Liver (tissue), 9 donors: ENCODE results near the gene KIF26B. TPM values are rescaled to one million over a fixed set of nuclear protein-coding genes. Genes with fewer than 3 reads are reported as not detected.

Experiments
- DNase-seq: peaks from one replicate; pipeline ENCODE4 v3.0.0-alpha.2; 2017; ENCODE audit warnings: low spot score
- H3K27ac ChIP-seq, 2 donors: one replicate each; pipeline ENCODE4 v1.7.0; 2013; ENCODE audit warnings: inconsistent platforms in 2 of 2, low read length in 2 of 2, control low read depth in 1 of 2, low read depth in 1 of 2, mild to moderate bottlenecking in 1 of 2
- H3K27me3 ChIP-seq, 4 donors: one replicate each; pipeline versions ENCODE4 v1.6.1 to v1.7.0; 2013; ENCODE audit warnings: low read length in 3 of 4, inconsistent platforms in 1 of 4, mild to moderate bottlenecking in 1 of 4, moderate library complexity in 1 of 4; ENCODE audit not compliant: control insufficient read depth in 4 of 4, insufficient read depth in 4 of 4
- H3K36me3 ChIP-seq, 4 donors: one replicate each; pipeline versions ENCODE4 v1.6.1 to v1.7.0; 2013; ENCODE audit warnings: low read length in 3 of 4, mild to moderate bottlenecking in 3 of 4, low read depth in 1 of 4, moderate library complexity in 1 of 4; ENCODE audit not compliant: control insufficient read depth in 4 of 4, insufficient read depth in 3 of 4
- H3K4me1 ChIP-seq, 4 donors: one replicate each; pipeline versions ENCODE4 v1.6.1 to v1.7.0; 2013; ENCODE audit warnings: low read length in 3 of 4, mild to moderate bottlenecking in 3 of 4, moderate library complexity in 1 of 4; ENCODE audit not compliant: control insufficient read depth in 4 of 4, insufficient read depth in 4 of 4
- H3K4me3 ChIP-seq, 3 donors: one replicate each; pipeline versions ENCODE4 v1.6.1 to v1.7.0; 2013; ENCODE audit warnings: low read length in 3 of 3, control low read depth in 1 of 3, low read depth in 1 of 3, mild to moderate bottlenecking in 1 of 3
- H3K9ac ChIP-seq, 2 donors: one replicate each; pipeline ENCODE4 v1.7.0; 2013; ENCODE audit warnings: low read length in 2 of 2, mild to moderate bottlenecking in 2 of 2, moderate library complexity in 2 of 2, control low read depth in 1 of 2, low read depth in 1 of 2
- H3K9me3 ChIP-seq, 4 donors: one replicate each; pipeline versions ENCODE4 v1.6.1 to v1.7.0; 2013; ENCODE audit warnings: low read length in 3 of 4; ENCODE audit not compliant: control insufficient read depth in 4 of 4
- CTCF ChIP-seq: fragments of 150-350 bp; IDR thresholded peaks from 2 replicates; pipeline ENCODE4 v1.5.1; 2017; ENCODE audit warnings: improper control_type of control experiment, low read depth, low read length; ENCODE audit not compliant: missing input control
- EGR1 ChIP-seq, 2 donors: IDR thresholded peaks; 2 replicates each; pipeline ENCODE4 v1.6.1; 2016 to 2018; ENCODE audit warnings: antibody characterized with exemption in 2 of 2, low read depth in 2 of 2
- FOXA2 ChIP-seq: IDR thresholded peaks from 2 replicates; pipeline ENCODE4 v1.6.1; 2016; ENCODE audit warnings: antibody characterized with exemption
- HNF4A ChIP-seq, 2 donors: conservative IDR thresholded peaks; 2 replicates each; pipeline ENCODE4 v1.6.1; 2016; ENCODE audit warnings: antibody characterized with exemption in 2 of 2, mild to moderate bottlenecking in 2 of 2
- HNF4G ChIP-seq: IDR thresholded peaks from 2 replicates; pipeline ENCODE4 v1.6.1; 2016; ENCODE audit warnings: antibody characterized with exemption
- JUND ChIP-seq, 2 donors: IDR thresholded peaks; 2 replicates each; pipeline ENCODE4 v1.6.1; 2016; ENCODE audit warnings: antibody characterized with exemption in 2 of 2
- NR2F2 ChIP-seq: IDR thresholded peaks from 2 replicates; pipeline ENCODE4 v1.6.1; 2016; ENCODE audit warnings: antibody characterized with exemption
- RAD21 ChIP-seq, 2 donors: IDR thresholded peaks; 2 replicates each; pipeline ENCODE4 v1.6.1; 2016; ENCODE audit warnings: antibody characterized with exemption in 2 of 2, mild to moderate bottlenecking in 2 of 2
- RXRA ChIP-seq, 2 donors: IDR thresholded peaks; 2 replicates each; pipeline ENCODE4 v1.6.1; 2017 to 2018; ENCODE audit warnings: antibody characterized with exemption in 2 of 2, mild to moderate bottlenecking in 1 of 2
- SP1 ChIP-seq: IDR thresholded peaks from 2 replicates; pipeline ENCODE4 v1.6.1; 2018; ENCODE audit warnings: antibody characterized with exemption, mild to moderate bottlenecking
- YY1 ChIP-seq: IDR thresholded peaks from 2 replicates; pipeline ENCODE4 v1.6.1; 2016; ENCODE audit warnings: antibody characterized with exemption, mild to moderate bottlenecking
- WGBS: extraction: QIAGEN DNeasy Blood & Tissue Kit; methylation state at CpG from one replicate; pipeline ENCODE4 v1.1.7; 2013; 5-methylcytosine and 5-hydroxymethylcytosine counted together
- polyA plus RNA-seq, 2 donors: library from polyadenylated mRNA; stranded (reverse) in 1 of 2; unstranded in 1 of 2; fragments of 200-250 nt in 1 of 2; fragments of >200 nt in 1 of 2; fragmentation: Nextera tagmentation in 1 of 2; extraction: Ambion mirVana in 1 of 2; gene quantifications; one replicate each; pipeline versions ENCODE4 v1.2.1 to v1.2.3, GENCODE V29; 2013 to 2015
- total RNA-seq, 2 donors: library from RNA; depleted of rRNA; stranded (reverse); fragments of >200 nt; gene quantifications; one replicate each; pipeline ENCODE4 v1.2.3, GENCODE V29; 2014
- TF ChIP-seq, protein P1 (sequence below): IDR thresholded peaks from 2 replicates; pipeline ENCODE4 v1.6.1; 2016; ENCODE audit warnings: antibody characterized with exemption
- TF ChIP-seq, protein P2 (sequence below): IDR thresholded peaks from 2 replicates; pipeline ENCODE4 v1.6.1; 2016; ENCODE audit warnings: antibody characterized with exemption, mild to moderate bottlenecking
- donor health status: healthy.
- donor health status: healthy.
- donor health status: healthy.
- donor health status: healthy.
- donor health status: healthy.

Gene KIF26B
- total and polyA plus RNA-seq, 4 donors: 0.10 to 1.7 (median 0.34) TPM

DNA sequence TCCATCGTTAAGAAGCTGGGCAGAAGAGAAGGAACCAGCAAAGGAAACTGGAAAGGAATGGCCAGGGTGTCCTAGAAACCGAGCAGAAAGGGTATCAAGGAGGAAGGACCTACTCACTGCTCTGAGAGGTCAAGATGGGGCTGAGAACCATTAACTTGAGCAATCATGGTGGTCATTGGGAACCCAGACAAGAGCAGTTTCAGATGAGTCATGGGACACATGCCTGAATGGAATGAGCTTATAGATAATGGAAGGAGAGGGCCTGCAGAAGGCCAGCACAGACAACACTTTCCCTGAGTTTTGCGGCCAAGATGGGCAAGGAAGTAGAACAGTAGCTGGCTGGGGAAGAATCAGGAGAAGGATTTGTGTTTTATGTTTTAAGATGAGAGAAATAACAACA lies 383.2 kb downstream of the KIF26B start:
- DNase-seq: no peak
- H3K4me1 ChIP-seq: no peaks in the 10 kb centered on the region
- 78% methylated on average over 3 of the region's 3 CpGs for WGBS
- H3K4me3 ChIP-seq: no peak overlapping the region
- no peaks in the 10 kb centered on the region for H3K36me3 ChIP-seq
- TF ChIP-seq, protein P1, sequence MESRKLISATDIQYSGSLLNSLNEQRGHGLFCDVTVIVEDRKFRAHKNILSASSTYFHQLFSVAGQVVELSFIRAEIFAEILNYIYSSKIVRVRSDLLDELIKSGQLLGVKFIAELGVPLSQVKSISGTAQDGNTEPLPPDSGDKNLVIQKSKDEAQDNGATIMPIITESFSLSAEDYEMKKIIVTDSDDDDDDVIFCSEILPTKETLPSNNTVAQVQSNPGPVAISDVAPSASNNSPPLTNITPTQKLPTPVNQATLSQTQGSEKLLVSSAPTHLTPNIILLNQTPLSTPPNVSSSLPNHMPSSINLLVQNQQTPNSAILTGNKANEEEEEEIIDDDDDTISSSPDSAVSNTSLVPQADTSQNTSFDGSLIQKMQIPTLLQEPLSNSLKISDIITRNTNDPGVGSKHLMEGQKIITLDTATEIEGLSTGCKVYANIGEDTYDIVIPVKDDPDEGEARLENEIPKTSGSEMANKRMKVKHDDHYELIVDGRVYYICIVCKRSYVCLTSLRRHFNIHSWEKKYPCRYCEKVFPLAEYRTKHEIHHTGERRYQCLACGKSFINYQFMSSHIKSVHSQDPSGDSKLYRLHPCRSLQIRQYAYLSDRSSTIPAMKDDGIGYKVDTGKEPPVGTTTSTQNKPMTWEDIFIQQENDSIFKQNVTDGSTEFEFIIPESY: no peak
- no peak for TF ChIP-seq HNF4A (conservative IDR thresholded peaks at IDR 0.05)
- TF ChIP-seq, protein P2, sequence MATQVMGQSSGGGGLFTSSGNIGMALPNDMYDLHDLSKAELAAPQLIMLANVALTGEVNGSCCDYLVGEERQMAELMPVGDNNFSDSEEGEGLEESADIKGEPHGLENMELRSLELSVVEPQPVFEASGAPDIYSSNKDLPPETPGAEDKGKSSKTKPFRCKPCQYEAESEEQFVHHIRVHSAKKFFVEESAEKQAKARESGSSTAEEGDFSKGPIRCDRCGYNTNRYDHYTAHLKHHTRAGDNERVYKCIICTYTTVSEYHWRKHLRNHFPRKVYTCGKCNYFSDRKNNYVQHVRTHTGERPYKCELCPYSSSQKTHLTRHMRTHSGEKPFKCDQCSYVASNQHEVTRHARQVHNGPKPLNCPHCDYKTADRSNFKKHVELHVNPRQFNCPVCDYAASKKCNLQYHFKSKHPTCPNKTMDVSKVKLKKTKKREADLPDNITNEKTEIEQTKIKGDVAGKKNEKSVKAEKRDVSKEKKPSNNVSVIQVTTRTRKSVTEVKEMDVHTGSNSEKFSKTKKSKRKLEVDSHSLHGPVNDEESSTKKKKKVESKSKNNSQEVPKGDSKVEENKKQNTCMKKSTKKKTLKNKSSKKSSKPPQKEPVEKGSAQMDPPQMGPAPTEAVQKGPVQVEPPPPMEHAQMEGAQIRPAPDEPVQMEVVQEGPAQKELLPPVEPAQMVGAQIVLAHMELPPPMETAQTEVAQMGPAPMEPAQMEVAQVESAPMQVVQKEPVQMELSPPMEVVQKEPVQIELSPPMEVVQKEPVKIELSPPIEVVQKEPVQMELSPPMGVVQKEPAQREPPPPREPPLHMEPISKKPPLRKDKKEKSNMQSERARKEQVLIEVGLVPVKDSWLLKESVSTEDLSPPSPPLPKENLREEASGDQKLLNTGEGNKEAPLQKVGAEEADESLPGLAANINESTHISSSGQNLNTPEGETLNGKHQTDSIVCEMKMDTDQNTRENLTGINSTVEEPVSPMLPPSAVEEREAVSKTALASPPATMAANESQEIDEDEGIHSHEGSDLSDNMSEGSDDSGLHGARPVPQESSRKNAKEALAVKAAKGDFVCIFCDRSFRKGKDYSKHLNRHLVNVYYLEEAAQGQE: no peak
- TF ChIP-seq JUND (IDR thresholded peaks at IDR 0.05): no peak
- no peak for TF ChIP-seq HNF4G
- TF ChIP-seq CTCF: no peak
- no peak for TF ChIP-seq FOXA2
- TF ChIP-seq RXRA (IDR thresholded peaks at IDR 0.05): no peak
- no peak for TF ChIP-seq YY1
- no peak overlapping the region for H3K27ac ChIP-seq
- no peak overlapping the region for H3K9ac ChIP-seq
- H3K9me3 ChIP-seq: no peaks in the 10 kb centered on the region
- no peaks in the 10 kb centered on the region for H3K27me3 ChIP-seq

GRCh38 chr1:245538671-245539070 lies 383.9 kb downstream of the KIF26B start:
- WGBS: 95% methylated on average over 3 of the region's 3 CpGs
- Histone ChIP-seq H3K27ac (no peak overlapping the region), H3K9me3 (no peaks in the 10 kb centered on the region), H3K27me3 (no peaks in the 10 kb centered on the region), H3K4me3 (no peak overlapping the region), H3K9ac (no peak overlapping the region), H3K36me3 (no peaks in the 10 kb centered on the region), H3K4me1 (no peaks in the 10 kb centered on the region)
- no peak for TF ChIP-seq CTCF
- no peak for TF ChIP-seq NR2F2
- TF ChIP-seq, protein P1: no peak
- no peak for TF ChIP-seq EGR1 (IDR thresholded peaks at IDR 0.05; ENCODE audit: low read depth in 2 of 2)
- no peak for TF ChIP-seq SP1
- no peak for TF ChIP-seq HNF4G
- TF ChIP-seq HNF4A (conservative IDR thresholded peaks at IDR 0.05): no peak
- no peak for TF ChIP-seq RAD21 (IDR thresholded peaks at IDR 0.05)
- DNase-seq: no peak
